Right ventricle myocardium superior (tissue), 1 donor: ENCODE results near the gene UBASH3B. TPM values are rescaled to one million over a fixed set of nuclear protein-coding genes. Genes with fewer than 3 reads are reported as not detected.
"Not testable (repeated sequence)": the region's sequence is repeated elsewhere in the genome, so short reads cannot be mapped to it uniquely, and the experiment has no call there.

Source experiments
- ATAC-seq: fragments of 200-7000 bp; cut with Tn5 transposase; one replicate; pipeline ENCODE4 v1.9.1; 2020; ENCODE audit warnings: mild to moderate bottlenecking; ENCODE audit not compliant: poor library complexity
- DNase-seq: peaks from one replicate; pipeline ENCODE4 v3.0.0-alpha.2; 2020
- intact Hi-C: fragments of 100-400 bp; cut with DNase I; formaldehyde crosslinking; loops from one replicate; pipeline ENCODE4 v1.11.2; 2022
- total RNA-seq: library from RNA; stranded (reverse); fragmentation: NEBNext Ultra II Directional; extraction: Animal tissue kit (Norgen Biotek cat#: 25700); gene quantifications from one replicate; pipeline ENCODE4 v1.2.1, GENCODE V29; 2021
- donor health status: DM: no; HTN: yes; CAD: no; lungs with severe emphysema.

UBASH3B gene
- total RNA-seq, 1 donor from 2014 or later, result 2.5 TPM

DNA sequence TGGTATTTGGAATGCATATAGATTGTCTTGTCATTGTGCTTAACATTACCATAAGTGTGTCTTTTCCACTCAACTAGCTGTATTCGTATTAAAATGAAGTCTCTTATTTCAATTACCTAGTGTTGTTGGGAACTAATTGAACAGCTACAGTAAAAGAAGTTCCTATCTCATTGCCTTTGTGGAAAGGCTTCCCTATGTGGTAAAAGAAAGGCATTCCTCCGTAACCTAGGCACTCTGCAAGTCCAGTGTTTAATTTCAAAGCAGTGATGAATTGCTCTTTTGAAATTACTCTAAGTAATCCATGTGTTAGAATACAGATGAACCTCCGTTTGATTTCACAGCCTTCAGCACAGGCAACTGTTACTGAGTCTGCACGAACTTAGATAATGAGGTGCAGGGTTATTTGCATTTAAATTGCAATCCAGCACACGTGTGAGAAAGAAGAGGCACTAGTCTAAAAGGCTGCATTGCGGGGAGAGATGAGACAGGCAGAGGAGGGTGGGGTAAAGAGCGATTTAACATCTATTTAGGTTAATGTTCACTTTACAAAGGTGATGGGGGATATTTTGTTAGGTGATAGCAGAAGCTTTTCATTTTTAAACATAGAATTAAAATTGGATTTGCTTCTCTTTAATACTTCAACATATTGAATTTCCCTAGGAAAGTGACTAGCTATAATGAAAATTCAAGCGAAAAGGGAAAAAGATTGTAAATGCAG lies 157.8 kb downstream of the UBASH3B start:
- intact Hi-C loops, result no loop called here
- ATAC-seq, result no peak
- DNase-seq, result no peak

GRCh38 chr11:122813894-122814270 lies 158.4 kb downstream of the UBASH3B start:
- DNase-seq (no peak), ATAC-seq (no peak)
- intact Hi-C loops, result no loop called here

DNA sequence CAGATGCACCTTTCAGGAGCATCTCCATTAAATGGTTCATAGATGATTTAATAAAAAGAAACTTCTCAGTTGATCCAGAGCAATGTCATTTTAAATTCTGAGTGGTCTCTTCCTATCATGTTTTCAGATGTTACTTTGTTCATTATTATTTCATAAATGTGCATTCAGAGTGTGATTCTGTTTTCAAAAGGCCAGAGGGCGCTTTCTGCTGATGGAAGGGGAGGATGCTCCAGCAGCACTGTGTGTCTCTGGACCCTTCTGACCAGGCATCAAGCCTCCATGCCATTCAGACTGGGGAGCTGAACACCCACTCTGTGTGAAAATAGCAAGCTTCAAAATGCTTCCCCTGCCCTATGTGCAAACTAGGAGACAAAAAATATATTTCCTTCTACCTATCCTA lies 158.9 kb downstream of the UBASH3B start:
- intact Hi-C loops, result no loop called here
- ATAC-seq (no peak), DNase-seq (no peak)

GRCh38 chr11:122815900-122816299 lies 160.4 kb downstream of the UBASH3B start:
- intact Hi-C loops, result no loop called here
- DNase-seq, result no peak
- ATAC-seq, result no peak

GRCh38 chr11:122816761-122817520 lies 161.4 kb downstream of the UBASH3B start:
- intact Hi-C loops, result no loop called here
- ATAC-seq, result no peak
- DNase-seq, result no peak

DNA sequence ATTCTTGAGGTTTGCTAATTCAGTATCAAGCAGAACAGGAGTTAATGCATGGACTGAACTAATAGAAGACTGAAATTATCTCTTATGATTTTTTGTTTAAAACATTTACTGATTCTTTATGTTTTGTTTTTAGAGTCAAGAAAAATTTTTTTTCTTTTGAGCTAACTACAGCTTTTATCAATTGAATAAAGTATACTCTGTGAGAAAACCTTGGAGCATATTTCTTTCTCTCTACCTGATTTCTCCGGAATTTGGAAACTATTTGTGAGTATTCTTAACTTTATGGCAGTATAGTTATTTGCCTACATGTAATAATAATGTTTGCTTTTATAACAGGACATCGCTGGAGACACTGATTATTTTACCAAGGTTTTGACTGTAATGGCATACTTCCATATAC lies 164.6 kb downstream of the UBASH3B start:
- intact Hi-C loops, result no loop called here
- ATAC-seq (no peak), DNase-seq (no peak)

- intact Hi-C loops, result no loop called here
- no peak for DNase-seq
- no peak for ATAC-seq
Measured at GRCh38 chr11:122821169-122821568, 165.6 kb downstream of the UBASH3B start.

DNA sequence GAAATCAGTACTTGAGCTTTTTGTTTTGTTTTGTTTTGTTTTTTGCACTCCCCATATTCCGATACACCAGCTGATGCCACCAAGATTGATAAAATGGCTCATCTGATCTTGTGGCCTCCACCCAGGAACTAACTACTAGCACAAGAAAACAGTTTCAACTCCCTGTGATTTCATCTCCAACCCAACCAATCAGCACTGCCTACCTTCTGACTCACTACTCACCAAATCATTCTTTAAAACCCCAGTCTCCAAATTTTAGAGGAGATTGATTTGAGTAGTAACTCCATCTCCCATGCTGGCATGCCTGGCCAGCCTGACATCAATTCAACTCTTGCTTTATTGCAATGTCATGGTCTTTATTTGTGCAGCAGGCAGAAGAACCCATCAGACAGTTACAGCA lies 166.7 kb downstream of the UBASH3B start:
- no peak for DNase-seq
- no peak for ATAC-seq
- intact Hi-C loops, result no loop called here

GRCh38 chr11:122823564-122823963 lies 168.0 kb downstream of the UBASH3B start:
- DNase-seq, result no peak
- no peak for ATAC-seq
- intact Hi-C loops, result no loop called here

GRCh38 chr11:122829371-122829770 lies 173.8 kb downstream of the UBASH3B start:
- intact Hi-C loops, ATAC-seq, DNase-seq: not testable (repeated sequence)

DNA sequence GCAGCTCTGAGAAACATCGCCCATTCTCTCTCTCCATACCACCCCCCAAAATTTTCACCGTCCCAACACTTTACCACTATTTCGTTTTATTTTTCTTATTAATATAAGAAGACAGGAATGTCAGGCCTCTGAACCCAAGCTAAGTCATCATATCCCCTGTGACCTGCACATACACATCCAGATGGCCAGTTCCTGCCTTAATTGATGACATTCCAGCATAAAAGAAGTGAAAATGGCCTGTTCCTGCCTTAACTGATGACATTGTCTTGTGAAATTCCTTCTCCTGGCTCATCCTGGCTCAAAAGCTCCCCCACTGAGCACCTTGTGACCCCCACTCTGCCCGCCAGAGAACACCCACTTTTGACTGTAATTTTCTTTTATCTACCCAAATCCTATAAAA lies 176.8 kb downstream of the UBASH3B start:
- ATAC-seq, intact Hi-C loops, DNase-seq: not testable (repeated sequence)

GRCh38 chr11:122832721-122833470 lies 177.4 kb downstream of the UBASH3B start:
- DNase-seq (no peak), ATAC-seq (no peak)
- intact Hi-C loops, result no loop called here

GRCh38 chr11:122833846-122834464 lies 178.4 kb downstream of the UBASH3B start:
- intact Hi-C loops, result no loop called here
- ATAC-seq, result no peak
- no peak for DNase-seq

GRCh38 chr11:122836916-122837315 lies 181.4 kb downstream of the UBASH3B start:
- ATAC-seq (no peak), DNase-seq (no peak)
- intact Hi-C loops, result no loop called here

DNA sequence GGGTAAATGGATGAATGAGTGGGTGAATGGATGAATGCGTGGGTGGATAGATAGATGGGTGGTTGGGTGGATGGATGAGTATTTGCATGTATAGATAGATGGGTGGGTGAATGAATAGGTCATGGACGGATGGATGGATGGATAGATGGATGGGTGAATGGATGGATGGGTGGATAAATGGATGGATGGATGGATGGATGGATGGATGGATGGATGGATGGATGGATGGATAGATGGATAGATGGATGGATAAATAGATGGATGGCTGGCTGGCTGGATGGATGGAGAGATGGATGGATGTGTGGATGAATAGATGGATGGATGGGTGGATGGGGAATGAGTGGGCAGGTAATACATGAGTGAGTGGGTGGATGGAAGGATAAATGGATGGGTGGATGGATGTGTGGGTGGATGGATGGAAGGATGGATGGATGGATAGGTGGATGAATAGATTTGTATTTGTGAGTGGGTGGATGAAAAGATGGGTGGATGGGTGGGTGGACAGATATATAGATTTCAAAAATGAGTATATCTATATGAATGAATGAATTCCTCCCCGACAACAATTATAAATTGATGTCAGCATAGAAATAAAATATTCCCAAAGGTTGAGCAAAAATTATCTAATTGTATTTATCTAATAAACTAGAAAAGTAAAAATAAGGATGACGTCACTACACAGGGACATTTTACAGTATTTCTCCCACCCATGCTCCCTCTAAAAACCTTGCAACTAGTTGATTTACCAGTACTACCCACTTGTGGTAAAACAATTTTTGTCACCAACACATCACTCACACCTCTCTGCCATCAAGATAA lies 182.2 kb downstream of the UBASH3B start:
- intact Hi-C loops, result no loop called here
- DNase-seq, result no peak
- ATAC-seq, result no peak

DNA sequence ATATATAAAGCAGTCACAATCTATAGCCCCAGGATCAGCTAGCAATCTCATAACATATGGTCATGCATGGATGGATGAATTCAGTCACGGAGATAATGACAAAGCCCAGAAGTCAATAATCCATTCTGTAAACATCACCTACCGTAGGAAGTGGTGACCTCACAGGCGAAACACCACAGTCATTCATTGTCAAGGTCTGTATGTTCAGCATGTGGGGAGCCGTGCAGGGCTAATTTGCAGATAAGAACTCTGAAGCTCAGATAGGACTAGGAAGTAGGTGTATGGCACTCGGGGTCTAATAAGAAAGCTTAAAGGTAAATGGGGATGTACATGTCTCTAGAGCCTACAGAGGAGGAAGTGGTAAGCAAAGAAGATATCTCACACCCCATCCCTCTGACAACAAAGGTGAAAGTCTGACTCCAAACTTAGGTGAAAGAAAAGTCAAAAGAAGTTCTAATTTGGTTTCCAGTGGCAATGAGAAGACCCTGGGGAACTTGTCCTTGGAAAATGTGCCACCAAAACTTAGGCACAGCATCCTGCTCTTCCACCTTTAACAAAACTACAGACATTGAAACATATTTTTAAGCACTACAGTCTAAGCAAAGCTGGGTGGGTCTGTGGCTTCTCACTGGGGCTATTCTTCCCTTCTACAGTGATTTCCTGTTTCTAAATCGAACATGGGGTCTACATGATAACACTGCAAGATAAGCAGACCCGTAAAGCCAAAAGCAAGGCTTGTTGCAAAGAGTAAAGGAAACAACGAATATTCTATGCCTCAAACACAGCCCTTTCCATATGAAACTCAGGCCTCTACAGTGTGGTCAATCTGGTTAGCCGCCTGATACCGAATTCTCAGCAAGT lies 188.0 kb downstream of the UBASH3B start:
- DNase-seq (no peak), ATAC-seq (no peak)
- intact Hi-C loops, result no loop called here

DNA sequence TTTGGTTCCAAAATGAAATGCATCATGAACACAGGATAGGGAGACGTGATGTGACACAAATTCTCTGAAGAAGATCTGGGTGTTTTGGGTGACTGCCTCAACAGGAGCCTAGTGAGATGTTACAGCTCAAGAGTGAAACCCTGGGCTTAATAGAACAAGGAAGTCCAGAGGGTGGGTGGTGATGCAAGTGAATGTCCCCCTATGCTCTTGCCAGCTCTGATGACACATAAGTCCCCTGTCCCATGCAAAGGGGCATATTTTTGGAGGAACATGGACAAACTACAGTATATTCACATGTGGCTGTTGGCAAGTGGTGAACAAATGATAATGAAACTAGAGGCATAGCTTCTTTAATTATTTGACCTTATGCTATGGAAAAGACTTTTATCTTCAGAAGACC lies 191.9 kb downstream of the UBASH3B start:
- intact Hi-C loops, result no loop called here
- DNase-seq (no peak), ATAC-seq (no peak)

DNA sequence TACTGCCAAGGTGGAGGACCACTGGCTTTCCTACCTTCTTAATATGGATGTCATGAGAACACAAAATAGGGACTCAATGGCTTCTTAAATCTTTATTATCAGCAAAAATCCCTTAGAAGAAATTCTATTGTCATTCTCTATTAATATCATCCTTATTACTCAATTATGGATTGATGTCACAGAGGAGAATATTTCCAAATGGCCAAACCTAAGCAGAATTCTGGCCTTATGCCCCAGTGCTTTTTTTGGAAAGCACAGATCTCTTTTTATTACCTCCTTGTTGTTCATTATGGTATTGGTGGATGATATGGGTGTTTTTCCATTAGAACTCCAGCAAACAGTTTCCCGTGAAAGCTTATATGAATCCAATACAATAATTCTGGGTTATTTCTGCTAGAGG lies 192.7 kb downstream of the UBASH3B start:
- no peak for ATAC-seq
- intact Hi-C loops, result no loop called here
- DNase-seq, result no peak
